ENCODE measurements around the gene RHOH. TPM values are rescaled to one million over a fixed set of nuclear protein-coding genes. Genes with fewer than 3 reads are reported as not detected.

The RHOH gene
- total RNA-seq, 1 donor from 2014 or later, result 1.7 TPM

- DNase-seq, result no peak
These were observed 8.7 kb downstream of the RHOH start for GRCh38 chr4:40205259-40206198.

GRCh38 chr4:40206426-40206825 is 9.6 kb downstream of the RHOH start:
- no peak for DNase-seq

GRCh38 chr4:40209401-40209800 is 12.6 kb downstream of the RHOH start:
- no peak for DNase-seq

- no peak for DNase-seq
These were observed 13.9 kb downstream of the RHOH start for GRCh38 chr4:40210776-40211175.

GRCh38 chr4:40211224-40212185 is 14.7 kb downstream of the RHOH start:
- DNase-seq, result no peak

GRCh38 chr4:40212674-40213527 is 16.1 kb downstream of the RHOH start:
- no peak for DNase-seq

GRCh38 chr4:40214038-40214437 is 17.2 kb downstream of the RHOH start:
- DNase-seq, result no peak

GRCh38 chr4:40214661-40215418 is 18.0 kb downstream of the RHOH start:
- no peak for DNase-seq

- DNase-seq, result no peak
These were observed 20.0 kb downstream of the RHOH start for GRCh38 chr4:40216622-40217366.

GRCh38 chr4:40221744-40222143 is 24.9 kb downstream of the RHOH start:
- DNase-seq, result no peak

GRCh38 chr4:40223343-40223742 is 26.5 kb downstream of the RHOH start:
- DNase-seq, result no peak

GRCh38 chr4:40224432-40224831 is 27.6 kb downstream of the RHOH start:
- DNase-seq, result no peak

- no peak for DNase-seq
These were observed 28.7 kb downstream of the RHOH start for GRCh38 chr4:40225497-40225896.

GRCh38 chr4:40227284-40227683 is 30.5 kb downstream of the RHOH start:
- DNase-seq, result no peak

GRCh38 chr4:40228497-40229365 is 31.9 kb downstream of the RHOH start:
- DNase-seq, result no peak

- DNase-seq, result no peak
These were observed 34.6 kb downstream of the RHOH start for GRCh38 chr4:40231316-40231863.

- DNase-seq, result no peak
These were observed 35.8 kb downstream of the RHOH start for GRCh38 chr4:40232610-40233009.

- DNase-seq, result no peak
These were observed 36.4 kb downstream of the RHOH start for GRCh38 chr4:40233227-40233626.

GRCh38 chr4:40234519-40235039 is 37.7 kb downstream of the RHOH start:
- no peak for DNase-seq

Measured in skin of body (tissue), 2 donors.